ENCODE data around the gene EMD.
"Not testable (repeated sequence)": the region's sequence is repeated elsewhere in the genome, so short reads cannot be mapped to it uniquely, and the experiment has no call there.

EMD gene

GRCh38 chrX:154388649-154389048 lies 9.6 kb downstream of the EMD start:
- H3K9me3 ChIP-seq (ENCODE audit: control insufficient read depth in 5 of 5, low read length in 5 of 5); H3K27me3 ChIP-seq (ENCODE audit: control insufficient read depth in 5 of 5, insufficient read depth in 4 of 5, low read length in 5 of 5); H3K36me3 ChIP-seq (ENCODE audit: control insufficient read depth in 5 of 5, insufficient read depth in 5 of 5, low read length in 5 of 5); H3K4me3 ChIP-seq (ENCODE audit: low read depth in 1 of 5, low read length in 5 of 5); H3K9ac ChIP-seq (ENCODE audit: low read length in 5 of 5); H3K4me1 ChIP-seq (ENCODE audit: control insufficient read depth in 5 of 5, insufficient read depth in 5 of 5, low read length in 5 of 5); H3K27ac ChIP-seq (ENCODE audit: low read depth, low read length): not testable (repeated sequence)

- H3K27me3 ChIP-seq (ENCODE audit: control insufficient read depth in 5 of 5, insufficient read depth in 4 of 5, low read length in 5 of 5); H3K27ac ChIP-seq (ENCODE audit: low read depth, low read length); H3K9ac ChIP-seq (ENCODE audit: low read length in 5 of 5); H3K9me3 ChIP-seq (ENCODE audit: control insufficient read depth in 5 of 5, low read length in 5 of 5); H3K4me3 ChIP-seq (ENCODE audit: low read depth in 1 of 5, low read length in 5 of 5); H3K4me1 ChIP-seq (ENCODE audit: control insufficient read depth in 5 of 5, insufficient read depth in 5 of 5, low read length in 5 of 5); H3K36me3 ChIP-seq (ENCODE audit: control insufficient read depth in 5 of 5, insufficient read depth in 5 of 5, low read length in 5 of 5): not testable (repeated sequence)
Observed at GRCh38 chrX:154389812-154390747, 11.0 kb downstream of the EMD start.

GRCh38 chrX:154396363-154396762 lies 17.3 kb downstream of the EMD start:
- H3K9me3 ChIP-seq (ENCODE audit: control insufficient read depth in 5 of 5, low read length in 5 of 5), result peaks cover 0 to 11% (median 5%) of the 10 kb centered on the region in 5 donors
- peaks cover 0 to 24% (median 21%) of the 10 kb centered on the region in 5 donors for H3K36me3 ChIP-seq (ENCODE audit: control insufficient read depth in 5 of 5, insufficient read depth in 5 of 5, low read length in 5 of 5)
- not testable (repeated sequence) for H3K27ac ChIP-seq (ENCODE audit: low read depth, low read length); H3K27me3 ChIP-seq (ENCODE audit: control insufficient read depth in 5 of 5, insufficient read depth in 4 of 5, low read length in 5 of 5); H3K4me3 ChIP-seq (ENCODE audit: low read depth in 1 of 5, low read length in 5 of 5); H3K9ac ChIP-seq (ENCODE audit: low read length in 5 of 5)
- H3K4me1 ChIP-seq (ENCODE audit: control insufficient read depth in 5 of 5, insufficient read depth in 5 of 5, low read length in 5 of 5), result peaks cover 8 to 29% (median 20%) of the 10 kb centered on the region in 5 donors

- Histone ChIP-seq H3K4me1 (ENCODE audit: control insufficient read depth in 5 of 5, insufficient read depth in 5 of 5, low read length in 5 of 5) (peaks cover 8 to 29% (median 20%) of the 10 kb centered on the region in 5 donors), H3K27me3 (ENCODE audit: control insufficient read depth in 5 of 5, insufficient read depth in 4 of 5, low read length in 5 of 5) (peaks cover 0 to 4% (median 0%) of the 10 kb centered on the region in 5 donors), H3K4me3 (ENCODE audit: low read depth in 1 of 5, low read length in 5 of 5) (peak overlapping the region; percentile 48 to 88 (median 71)), H3K36me3 (ENCODE audit: control insufficient read depth in 5 of 5, insufficient read depth in 5 of 5, low read length in 5 of 5) (peaks cover 0 to 26% (median 22%) of the 10 kb centered on the region in 5 donors), H3K9ac (ENCODE audit: low read length in 5 of 5) (peak overlapping the region in 4 of 5 donors; percentile 76 to 87 (median 76)), H3K9me3 (ENCODE audit: control insufficient read depth in 5 of 5, low read length in 5 of 5) (peaks cover 0 to 11% (median 5%) of the 10 kb centered on the region in 5 donors), H3K27ac (ENCODE audit: low read depth, low read length) (peak overlapping the region; percentile 95)
Observed at GRCh38 chrX:154396973-154397887, 18.1 kb downstream of the EMD start.

- Histone ChIP-seq H3K9me3 (ENCODE audit: control insufficient read depth in 5 of 5, low read length in 5 of 5) (peaks cover 0 to 11% (median 5%) of the 10 kb centered on the region in 5 donors), H3K36me3 (ENCODE audit: control insufficient read depth in 5 of 5, insufficient read depth in 5 of 5, low read length in 5 of 5) (peaks cover 0 to 34% (median 22%) of the 10 kb centered on the region in 5 donors), H3K4me3 (ENCODE audit: low read depth in 1 of 5, low read length in 5 of 5) (peak within 1 kb of the TSS; percentile 71 to 88 (median 81)), H3K27me3 (ENCODE audit: control insufficient read depth in 5 of 5, insufficient read depth in 4 of 5, low read length in 5 of 5) (peaks cover 0 to 7% (median 0%) of the 10 kb centered on the region in 5 donors), H3K9ac (ENCODE audit: low read length in 5 of 5) (peak within 1 kb of the TSS; percentile 76 to 87 (median 84)), H3K4me1 (ENCODE audit: control insufficient read depth in 5 of 5, insufficient read depth in 5 of 5, low read length in 5 of 5) (peaks cover 8 to 29% (median 20%) of the 10 kb centered on the region in 5 donors), H3K27ac (ENCODE audit: low read depth, low read length) (peak within 1 kb of the TSS; percentile 95)
Observed at GRCh38 chrX:154397888-154398667, 19.0 kb downstream of the EMD start, which contains the start of gene RPL10. Gene RPL10 (plus strand): TSS chrX:154398377. CDS start chrX:154398520, 143 bp downstream.

GRCh38 chrX:154398668-154399526 lies 19.8 kb downstream of the EMD start:
- Histone ChIP-seq H3K27ac (ENCODE audit: low read depth, low read length) (peak overlapping the region; percentile 95), H3K27me3 (ENCODE audit: control insufficient read depth in 5 of 5, insufficient read depth in 4 of 5, low read length in 5 of 5) (peaks cover 0 to 7% (median 0%) of the 10 kb centered on the region in 5 donors), H3K9ac (ENCODE audit: low read length in 5 of 5) (peak overlapping the region; percentile 74 to 87 (median 84))

GRCh38 chrX:154399527-154400368 lies 20.7 kb downstream of the EMD start:
- Histone ChIP-seq H3K4me3 (ENCODE audit: low read depth in 1 of 5, low read length in 5 of 5) (peak overlapping the region; percentile 71 to 88 (median 81)), H3K9ac (ENCODE audit: low read length in 5 of 5) (peak overlapping the region in 4 of 5 donors; percentile 56 to 87 (median 80)), H3K27me3 (ENCODE audit: control insufficient read depth in 5 of 5, insufficient read depth in 4 of 5, low read length in 5 of 5) (peaks cover 0 to 9% (median 0%) of the 10 kb centered on the region in 5 donors), H3K27ac (ENCODE audit: low read depth, low read length) (peak overlapping the region; percentile 95), H3K4me1 (ENCODE audit: control insufficient read depth in 5 of 5, insufficient read depth in 5 of 5, low read length in 5 of 5) (peaks cover 8 to 29% (median 20%) of the 10 kb centered on the region in 5 donors), H3K36me3 (ENCODE audit: control insufficient read depth in 5 of 5, insufficient read depth in 5 of 5, low read length in 5 of 5) (peaks cover 0 to 41% (median 25%) of the 10 kb centered on the region in 5 donors), H3K9me3 (ENCODE audit: control insufficient read depth in 5 of 5, low read length in 5 of 5) (peaks cover 0 to 11% (median 5%) of the 10 kb centered on the region in 5 donors)

More at GRCh38 chrX:154398668-154399526, 19.8 kb downstream of the EMD start:
- H3K9me3 ChIP-seq (ENCODE audit: control insufficient read depth in 5 of 5, low read length in 5 of 5), result peaks cover 0 to 11% (median 5%) of the 10 kb centered on the region in 5 donors
- H3K4me3 ChIP-seq (ENCODE audit: low read depth in 1 of 5, low read length in 5 of 5), result peak overlapping the region; percentile 71 to 88 (median 81)
- peaks cover 8 to 29% (median 20%) of the 10 kb centered on the region in 5 donors for H3K4me1 ChIP-seq (ENCODE audit: control insufficient read depth in 5 of 5, insufficient read depth in 5 of 5, low read length in 5 of 5)
- peaks cover 0 to 38% (median 25%) of the 10 kb centered on the region in 5 donors for H3K36me3 ChIP-seq (ENCODE audit: control insufficient read depth in 5 of 5, insufficient read depth in 5 of 5, low read length in 5 of 5)

GRCh38 chrX:154400369-154400817 lies 21.3 kb downstream of the EMD start:
- not testable (repeated sequence) for H3K27ac ChIP-seq (ENCODE audit: low read depth, low read length)
- peaks cover 0 to 11% (median 5%) of the 10 kb centered on the region in 5 donors for H3K9me3 ChIP-seq (ENCODE audit: control insufficient read depth in 5 of 5, low read length in 5 of 5)

More at GRCh38 chrX:154400369-154400817, 21.3 kb downstream of the EMD start:
- not testable (repeated sequence) for H3K9ac ChIP-seq (ENCODE audit: low read length in 5 of 5); H3K27me3 ChIP-seq (ENCODE audit: control insufficient read depth in 5 of 5, insufficient read depth in 4 of 5, low read length in 5 of 5)
- Histone ChIP-seq H3K4me3 (ENCODE audit: low read depth in 1 of 5, low read length in 5 of 5) (peak overlapping the region in 2 of 5 donors; percentile 81 to 88), H3K4me1 (ENCODE audit: control insufficient read depth in 5 of 5, insufficient read depth in 5 of 5, low read length in 5 of 5) (peaks cover 8 to 29% (median 20%) of the 10 kb centered on the region in 5 donors), H3K36me3 (ENCODE audit: control insufficient read depth in 5 of 5, insufficient read depth in 5 of 5, low read length in 5 of 5) (peaks cover 0 to 46% (median 28%) of the 10 kb centered on the region in 5 donors)

Data from subcutaneous abdominal adipose tissue (tissue), 5 donors.